OCI-LY7 (cell line): ENCODE measurements around the gene TAS2R41.

ENCODE experiments used
- EZH2phosphoT487 ChIP-seq: fragments of 200-600 bp; sonication (generic); IDR thresholded peaks from 2 replicates; pipeline ENCODE4 v1.6.1; 2018; ENCODE audit warnings: low read depth, borderline replicate concordance, mild to moderate bottlenecking, mixed run types, antibody characterized with exemption, low read length, moderate library complexity, mixed read lengths
- TF ChIP-seq, protein P1 (sequence below): fragments of 200-600 bp; sonication (generic); conservative IDR thresholded peaks from 2 replicates; pipeline ENCODE4 v1.5.1; 2014; ENCODE audit warnings: mild to moderate bottlenecking, antibody characterized with exemption, low read length, moderate library complexity, mixed read lengths

DNA sequence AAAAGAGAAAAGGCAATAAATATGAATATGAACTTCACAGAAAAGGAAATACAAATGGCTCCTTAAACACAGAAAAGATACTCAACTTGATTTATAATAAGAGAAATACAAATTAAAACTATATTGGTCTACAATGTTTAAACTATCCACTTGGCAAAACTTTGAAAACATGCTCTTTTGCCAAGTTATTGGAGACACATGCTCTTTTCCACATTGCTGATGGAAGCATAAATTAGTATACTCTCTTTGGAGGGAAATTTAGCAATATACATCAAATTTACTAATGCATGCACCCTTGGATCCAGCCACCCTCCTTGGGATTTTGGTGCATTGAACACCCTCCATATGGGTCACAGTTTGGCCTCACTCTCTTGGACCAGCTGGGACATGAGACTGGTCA is 26.6 kb upstream of the TAS2R41 start:
- TF ChIP-seq, protein P1, sequence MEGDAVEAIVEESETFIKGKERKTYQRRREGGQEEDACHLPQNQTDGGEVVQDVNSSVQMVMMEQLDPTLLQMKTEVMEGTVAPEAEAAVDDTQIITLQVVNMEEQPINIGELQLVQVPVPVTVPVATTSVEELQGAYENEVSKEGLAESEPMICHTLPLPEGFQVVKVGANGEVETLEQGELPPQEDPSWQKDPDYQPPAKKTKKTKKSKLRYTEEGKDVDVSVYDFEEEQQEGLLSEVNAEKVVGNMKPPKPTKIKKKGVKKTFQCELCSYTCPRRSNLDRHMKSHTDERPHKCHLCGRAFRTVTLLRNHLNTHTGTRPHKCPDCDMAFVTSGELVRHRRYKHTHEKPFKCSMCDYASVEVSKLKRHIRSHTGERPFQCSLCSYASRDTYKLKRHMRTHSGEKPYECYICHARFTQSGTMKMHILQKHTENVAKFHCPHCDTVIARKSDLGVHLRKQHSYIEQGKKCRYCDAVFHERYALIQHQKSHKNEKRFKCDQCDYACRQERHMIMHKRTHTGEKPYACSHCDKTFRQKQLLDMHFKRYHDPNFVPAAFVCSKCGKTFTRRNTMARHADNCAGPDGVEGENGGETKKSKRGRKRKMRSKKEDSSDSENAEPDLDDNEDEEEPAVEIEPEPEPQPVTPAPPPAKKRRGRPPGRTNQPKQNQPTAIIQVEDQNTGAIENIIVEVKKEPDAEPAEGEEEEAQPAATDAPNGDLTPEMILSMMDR, result no peak
- TF ChIP-seq EZH2phosphoT487, result no peak
